Keratinocyte (primary cell): ENCODE data around the gene ACTR3C. TPM values are rescaled to one million over a fixed set of nuclear protein-coding genes. Genes with fewer than 3 reads are reported as not detected.

Experiments
- DNase-seq: peaks from one replicate; pipeline ENCODE4 v3.0.0-alpha.2; 2011; ENCODE audit warnings: low read depth, missing footprints, low spot score
- FAIRE-seq: peaks from 2 replicates; lab custom pipeline; 2011; peaks lifted over from hg19 to GRCh38; lab: Jason Lieb, UNC
- H2AFZ ChIP-seq: 2 replicates; pipeline ENCODE4 v1.6.0; 2012; ENCODE audit warnings: low read length, control low read depth, inconsistent platforms; ENCODE audit not compliant: control insufficient read depth
- H3K27ac ChIP-seq: 2 replicates; pipeline ENCODE4 v1.5.1; 2011; ENCODE audit warnings: low read length; ENCODE audit not compliant: control insufficient read depth, insufficient read depth
- H3K27me3 ChIP-seq: 3 replicates; pipeline ENCODE4 v1.6.0; 2011; ENCODE audit warnings: low read length; ENCODE audit not compliant: control insufficient read depth, insufficient read depth; ENCODE audit errors: extremely low read depth
- H3K36me3 ChIP-seq, 2 experiments: 2 replicates in 1 of 2; 3 replicates in 1 of 2; pipeline ENCODE4 v1.5.1; 2011; ENCODE audit warnings: low read length in 2 of 2, mild to moderate bottlenecking in 1 of 2; ENCODE audit not compliant: control insufficient read depth in 2 of 2, insufficient read depth in 2 of 2; ENCODE audit errors: extremely low read depth in 1 of 2
- H3K4me1 ChIP-seq: 3 replicates; pipeline ENCODE4 v1.5.1; 2011; ENCODE audit warnings: low read length; ENCODE audit not compliant: control insufficient read depth, insufficient read depth; ENCODE audit errors: extremely low read depth
- H3K4me2 ChIP-seq: 3 replicates; pipeline ENCODE4 v1.6.0; 2011; ENCODE audit warnings: low read depth, low read length; ENCODE audit not compliant: control insufficient read depth, insufficient read depth; ENCODE audit errors: extremely low read depth
- H3K4me3 ChIP-seq, 3 experiments: fragments of 200-600 bp in 1 of 3; sonication (generic) in 1 of 3; 2 replicates in 2 of 3; 3 replicates in 1 of 3; pipeline ENCODE4 v1.5.1; 2011 to 2016; ENCODE audit warnings: low read length in 3 of 3, mild to moderate bottlenecking in 3 of 3, control low read depth in 2 of 3, inconsistent platforms in 1 of 3, low read depth in 1 of 3, mixed read lengths in 1 of 3, mixed run types in 1 of 3, moderate library complexity in 1 of 3; ENCODE audit not compliant: control insufficient read depth in 2 of 3, insufficient read depth in 2 of 3; ENCODE audit errors: extremely low read depth in 1 of 3
- H3K79me2 ChIP-seq: 2 replicates; pipeline ENCODE4 v1.6.0; 2012; ENCODE audit warnings: low read length; ENCODE audit not compliant: control insufficient read depth, insufficient read depth
- H3K9ac ChIP-seq: 3 replicates; pipeline ENCODE4 v1.6.0; 2011; ENCODE audit warnings: low read length; ENCODE audit not compliant: control insufficient read depth, insufficient read depth; ENCODE audit errors: extremely low read depth
- H3K9me1 ChIP-seq: 3 replicates; pipeline ENCODE4 v1.6.0; 2011; ENCODE audit warnings: low read length; ENCODE audit not compliant: control insufficient read depth, insufficient read depth; ENCODE audit errors: extremely low read depth
- H3K9me3 ChIP-seq: 2 replicates; pipeline ENCODE4 v1.5.1; 2012; ENCODE audit warnings: low read depth, low read length; ENCODE audit not compliant: control insufficient read depth
- H4K20me1 ChIP-seq: 3 replicates; pipeline ENCODE4 v1.6.0; 2011; ENCODE audit warnings: low read length; ENCODE audit not compliant: control insufficient read depth, insufficient read depth; ENCODE audit errors: extremely low read depth
- EZH2 ChIP-seq: IDR thresholded peaks from one replicate; pipeline ENCODE4 v1.6.1; 2012; ENCODE audit warnings: inconsistent platforms, mild to moderate bottlenecking, low read length, moderate library complexity
- dilution Hi-C: fragments of 300-500 bp; cut with MboI; formaldehyde crosslinking; loops from one replicate; pipeline ENCODE4 v1.7.0; 2020; ENCODE audit warnings: low sequenced_read_pairs; ENCODE audit not compliant: extremely low pct_ligation_motif_present
- polyA plus RNA-seq, 5 experiments: library from polyadenylated mRNA; depleted of rRNA in 3 of 5; stranded (reverse) in 3 of 5; stranded (forward) in 1 of 5; unstranded in 1 of 5; fragments of >200 nt; gene quantifications; 1 replicate in 1 of 5; 2 replicates in 3 of 5; 3 replicates in 1 of 5; pipeline versions ENCODE4 v1.2.1 to v1.2.3, GENCODE V29; 2011 to 2012; ENCODE audit warnings: missing spikeins in 2 of 5, low read depth in 1 of 5, low replicate concordance in 1 of 5
- TF ChIP-seq, protein P1 (sequence below), 3 experiments: IDR thresholded peaks in 1 of 3; conservative IDR thresholded peaks in 1 of 3; optimal IDR thresholded peaks in 1 of 3; 2 replicates in 2 of 3; 3 replicates in 1 of 3; pipeline versions ENCODE3 to v1.5.1; 2011; ENCODE audit warnings: low read length in 3 of 3, mild to moderate bottlenecking in 3 of 3, moderate library complexity in 2 of 3, control low read depth in 1 of 3, inconsistent platforms in 1 of 3; ENCODE audit not compliant: insufficient read depth in 2 of 3; ENCODE audit errors: extremely low read depth in 1 of 3

The ACTR3C gene
- polyA plus RNA-seq, 1 donor (not counting 4 experiments of a cell fraction or from before 2014, with no cell fraction given) = 1.3 TPM

DNA sequence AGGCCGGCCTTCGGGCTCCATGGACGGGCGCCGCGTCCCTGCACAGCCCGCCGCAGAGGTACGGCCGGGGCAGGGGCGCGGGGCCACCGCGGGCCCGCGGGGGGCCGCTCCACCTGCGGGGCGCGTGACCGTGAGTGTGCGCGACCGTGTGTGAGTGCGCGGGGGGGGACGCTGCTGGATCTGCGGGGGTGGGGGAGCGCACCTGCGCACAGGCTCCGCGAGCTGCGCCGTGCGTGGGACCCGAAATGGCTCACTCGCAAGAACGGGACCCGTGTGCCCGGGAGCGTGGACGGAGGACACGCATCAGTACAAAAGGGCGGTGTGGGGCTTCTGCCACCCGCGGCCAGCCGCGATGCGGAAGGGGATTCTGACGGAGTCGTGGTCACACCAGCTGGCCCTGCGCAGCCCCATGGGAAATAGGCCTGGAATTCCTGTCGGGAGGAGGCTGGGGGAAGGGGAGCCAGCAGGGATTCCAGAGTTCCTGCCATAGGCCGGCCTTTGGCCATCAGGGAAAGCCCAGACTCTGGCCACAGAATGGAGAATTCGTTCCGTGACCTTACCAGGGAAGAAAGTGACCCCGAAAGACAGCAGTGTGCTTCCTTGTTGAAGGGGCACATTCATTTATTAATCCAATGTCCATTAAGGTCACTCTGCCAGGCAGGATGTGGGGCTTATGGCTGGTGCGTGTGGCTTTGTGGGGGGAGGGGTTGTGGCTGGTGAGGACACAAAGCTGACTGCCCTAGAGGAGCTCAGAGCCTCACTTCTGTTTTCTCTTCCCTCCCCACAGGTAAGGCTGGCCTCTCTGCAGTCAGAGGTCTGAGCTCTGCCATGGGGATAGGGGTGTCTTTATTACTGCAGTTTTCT is 45.8 kb upstream of the ACTR3C start:
- Histone ChIP-seq H3K36me3 (peaks cover 1 to 5% of the 10 kb centered on the region in 2 experiments), H3K9me3 (no peaks in the 10 kb centered on the region), H3K4me1 (peaks cover 28% of the 10 kb centered on the region), H3K79me2 (no peaks in the 10 kb centered on the region), H3K27ac (peak overlapping the region; percentile 20), H3K9ac (peak overlapping the region; percentile 80), H3K9me1 (no peaks in the 10 kb centered on the region), H4K20me1 (no peaks in the 10 kb centered on the region), H2AFZ (peak overlapping the region; percentile 77), H3K4me2 (peak overlapping the region; percentile 96), H3K27me3 (no peaks in the 10 kb centered on the region), H3K4me3 (peak overlapping the region; percentile 72 to 80 (median 76))
- TF ChIP-seq, protein P1, sequence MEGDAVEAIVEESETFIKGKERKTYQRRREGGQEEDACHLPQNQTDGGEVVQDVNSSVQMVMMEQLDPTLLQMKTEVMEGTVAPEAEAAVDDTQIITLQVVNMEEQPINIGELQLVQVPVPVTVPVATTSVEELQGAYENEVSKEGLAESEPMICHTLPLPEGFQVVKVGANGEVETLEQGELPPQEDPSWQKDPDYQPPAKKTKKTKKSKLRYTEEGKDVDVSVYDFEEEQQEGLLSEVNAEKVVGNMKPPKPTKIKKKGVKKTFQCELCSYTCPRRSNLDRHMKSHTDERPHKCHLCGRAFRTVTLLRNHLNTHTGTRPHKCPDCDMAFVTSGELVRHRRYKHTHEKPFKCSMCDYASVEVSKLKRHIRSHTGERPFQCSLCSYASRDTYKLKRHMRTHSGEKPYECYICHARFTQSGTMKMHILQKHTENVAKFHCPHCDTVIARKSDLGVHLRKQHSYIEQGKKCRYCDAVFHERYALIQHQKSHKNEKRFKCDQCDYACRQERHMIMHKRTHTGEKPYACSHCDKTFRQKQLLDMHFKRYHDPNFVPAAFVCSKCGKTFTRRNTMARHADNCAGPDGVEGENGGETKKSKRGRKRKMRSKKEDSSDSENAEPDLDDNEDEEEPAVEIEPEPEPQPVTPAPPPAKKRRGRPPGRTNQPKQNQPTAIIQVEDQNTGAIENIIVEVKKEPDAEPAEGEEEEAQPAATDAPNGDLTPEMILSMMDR (optimal IDR thresholded peaks at IDR 0.05 in 1 of 3, IDR thresholded peaks at IDR 0.05 in 1 of 3, conservative IDR thresholded peaks at IDR 0.05 in 1 of 3; ENCODE audit: extremely low read depth in 1 of 3, insufficient read depth in 2 of 3, low read length in 3 of 3) = no peak
- TF ChIP-seq EZH2 = no peak
- DNase-seq (no peak), FAIRE-seq (no peak)
- dilution Hi-C loops = no loop called here

DNA sequence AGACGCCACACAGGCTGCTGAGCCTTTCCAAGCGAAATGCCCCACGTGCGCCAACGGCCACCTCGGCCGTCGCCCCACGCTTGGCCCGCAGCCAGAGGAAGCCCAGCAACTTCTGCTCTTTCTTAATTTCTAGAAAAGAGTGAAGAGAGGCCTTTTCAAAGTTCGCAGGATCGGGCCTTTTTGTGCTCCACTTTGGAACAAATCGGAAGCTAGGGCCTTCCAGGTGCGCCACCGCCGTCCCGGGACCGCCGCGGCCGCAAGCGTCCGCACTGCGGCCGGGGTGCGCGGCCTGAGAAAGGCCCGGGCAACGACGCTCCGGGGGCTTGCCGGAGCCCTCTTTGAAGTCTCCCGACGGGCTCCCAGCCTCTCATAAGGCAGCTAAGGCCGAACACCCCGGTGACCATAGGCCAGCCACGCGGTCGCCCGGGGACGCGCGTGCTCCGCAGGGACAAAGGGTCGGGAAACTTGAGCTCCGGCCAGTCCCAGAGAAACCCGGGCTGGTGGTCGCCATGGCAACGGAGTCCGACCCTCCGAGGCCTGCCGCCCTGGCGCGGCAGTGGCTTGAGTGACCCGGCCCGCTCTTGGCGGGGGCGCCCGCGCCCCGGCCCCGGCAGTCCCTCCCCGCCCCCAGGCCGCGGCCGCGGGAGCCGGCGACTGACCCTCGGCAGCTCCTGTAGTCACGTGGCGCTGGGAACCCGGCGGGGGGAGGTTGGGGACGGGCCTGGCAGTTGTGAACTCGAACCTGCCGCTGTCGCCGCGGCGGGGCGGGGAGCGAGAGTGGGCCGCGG is 44.9 kb upstream of the ACTR3C start, which contains the start of gene REPIN1:
TSS of gene REPIN1 (plus strand) at position 727 of the 788 bp plus-strand sequence. CDS start 890 bp downstream, outside the sequence.
- Histone ChIP-seq H3K9ac (peak within 1 kb of the TSS; percentile 80), H3K9me1 (no peaks in the 10 kb centered on the region), H3K4me3 (peak within 1 kb of the TSS; percentile 72 to 80 (median 76)), H3K27me3 (no peaks in the 10 kb centered on the region), H3K9me3 (no peaks in the 10 kb centered on the region), H3K27ac (peak within 1 kb of the TSS; percentile 43), H2AFZ (peak within 1 kb of the TSS; percentile 77), H3K4me2 (peak within 1 kb of the TSS; percentile 96), H3K4me1 (peaks cover 25% of the 10 kb centered on the region), H3K79me2 (no peaks in the 10 kb centered on the region), H4K20me1 (no peaks in the 10 kb centered on the region), H3K36me3 (peaks cover 1 to 5% of the 10 kb centered on the region in 2 experiments)
- DNase-seq = no peak
- TF ChIP-seq, protein P1 (optimal IDR thresholded peaks at IDR 0.05 in 1 of 3, IDR thresholded peaks at IDR 0.05 in 1 of 3, conservative IDR thresholded peaks at IDR 0.05 in 1 of 3; ENCODE audit: extremely low read depth in 1 of 3, insufficient read depth in 2 of 3, low read length in 3 of 3) = no peak
- no peak for TF ChIP-seq EZH2
- dilution Hi-C loops = no loop called here
- no peak for FAIRE-seq
